ENCODE measurements around the gene CELF1.

- TF ChIP-seq POLR2A (IDR thresholded peaks at IDR 0.05; ENCODE audit: low read length) (no peak), GATA1 (IDR thresholded peaks at IDR 0.05; ENCODE audit: low read depth, low read length) (no peak)
Measured at GRCh38 chr11:47470671-47471070, 82.3 kb downstream of the CELF1 start.
